A549 (cell line): ENCODE results near the gene MT1H. TPM values are rescaled to one million over a fixed set of nuclear protein-coding genes. Genes with fewer than 3 reads are reported as not detected.
A peak's percentile ranks its signal among the peaks of the same experiment; 100 is the strongest.

Experiments
- ATAC-seq, 2 experiments: fragments of 200-7000 bp in 1 of 2; fragments of >200 bp in 1 of 2; cut with Nextera tagmentation in 1 of 2; cut with Tn5 transposase in 1 of 2; 3 replicates each; pipeline versions ENCODE4 v1.8.0 to v1.9.1; 2018 to 2020; ENCODE audit warnings: mild to moderate bottlenecking in 1 of 2, moderate library complexity in 1 of 2
- CTCF ChIA-PET: fragments of 300-600 bp; sonication (Branson Sonifier 250); formaldehyde crosslinking; extraction: SDS; loops from one replicate; lab custom pipeline; 2021; ENCODE audit warnings: antibody characterized with exemption, inconsistent platforms; lab: Yijun Ruan, JAX
- POLR2A ChIA-PET: fragments of 350-600 bp; formaldehyde crosslinking; extraction: SDS; loops from one replicate; lab custom pipeline; 2021; ENCODE audit warnings: antibody characterized with exemption, inconsistent platforms; lab: Yijun Ruan, JAX
- DNase-seq, 2 experiments: peaks; one replicate each; pipeline versions ENCODE4 v3.0.0 to v3.0.0-alpha.2; 2011 to 2016; ENCODE audit warnings: low read depth in 1 of 2, low spot score in 1 of 2
- FAIRE-seq: peaks from 2 replicates; lab custom pipeline; 2011; peaks lifted over from hg19 to GRCh38; lab: Jason Lieb, UNC
- H3K27ac ChIP-seq, 2 experiments: fragments of >200 bp; sonication (Bioruptor Twin); formaldehyde crosslinking; 3 replicates each; pipeline ENCODE4 v1.5.1; 2016 to 2017
- H3K4me1 ChIP-seq: fragments of >200 bp; sonication (Bioruptor Twin); formaldehyde crosslinking; 3 replicates; pipeline ENCODE4 v1.6.1; 2016
- H3K4me2 ChIP-seq: fragments of >200 bp; sonication (Bioruptor Twin); formaldehyde crosslinking; 3 replicates; pipeline ENCODE4 v1.6.1; 2016
- H3K4me3 ChIP-seq: fragments of >200 bp; sonication (Bioruptor Twin); formaldehyde crosslinking; 3 replicates; pipeline ENCODE4 v1.5.1; 2016
- H3K9me3 ChIP-seq: fragments of >200 bp; sonication (Bioruptor Twin); formaldehyde crosslinking; 3 replicates; pipeline ENCODE4 v1.6.1; 2016
- BHLHE40 ChIP-seq: IDR thresholded peaks from 2 replicates; pipeline ENCODE4 v1.6.1; 2012; ENCODE audit warnings: low read depth, low read length, inconsistent platforms
- CHD2 ChIP-seq: fragments of 150-350 bp; IDR thresholded peaks from 2 replicates; pipeline ENCODE4 v1.6.1; 2014; ENCODE audit warnings: low read length; ENCODE audit not compliant: partially characterized antibody
- CHD4 ChIP-seq: fragments of 200-600 bp; sonication (generic); IDR thresholded peaks from 2 replicates; pipeline ENCODE4 v1.6.1; 2016; ENCODE audit warnings: antibody characterized with exemption, mild to moderate bottlenecking, borderline replicate concordance
- CTCF ChIP-seq: fragments of >200 bp; sonication (Bioruptor Twin); formaldehyde crosslinking; IDR thresholded peaks from 3 replicates; pipeline ENCODE4 v1.5.1; 2016
- ELK1 ChIP-seq: fragments of 150-350 bp; IDR thresholded peaks from 2 replicates; pipeline ENCODE4 v1.6.1; 2014; ENCODE audit warnings: low read depth, mild to moderate bottlenecking, low read length
- ESRRA ChIP-seq: fragments of 150-350 bp; IDR thresholded peaks from 2 replicates; pipeline ENCODE4 v1.6.1; 2014; ENCODE audit warnings: mild to moderate bottlenecking, low read length, borderline replicate concordance
- FOSB ChIP-seq: fragments of 250-450 bp; sonication (Bioruptor Pico); IDR thresholded peaks from 2 replicates; pipeline ENCODE4 v1.5.0; 2020; ENCODE audit warnings: mild to moderate bottlenecking, moderate library complexity
- FOXS1 ChIP-seq: fragments of 250-450 bp; sonication (Bioruptor Pico); IDR thresholded peaks from 2 replicates; pipeline ENCODE4 v1.5.0; 2020; ENCODE audit warnings: mild to moderate bottlenecking, moderate library complexity
- GATA3 ChIP-seq: IDR thresholded peaks from 2 replicates; pipeline ENCODE4 v1.6.1; 2012; ENCODE audit warnings: borderline replicate concordance
- HDAC2 ChIP-seq: fragments of 200-600 bp; sonication (generic); IDR thresholded peaks from 2 replicates; pipeline ENCODE4 v1.6.1; 2016
- HOXB13 ChIP-seq: fragments of 250-450 bp; sonication (Bioruptor Pico); IDR thresholded peaks from 2 replicates; pipeline ENCODE4 v1.5.0; 2020; ENCODE audit warnings: low read depth, mild to moderate bottlenecking, moderate library complexity
- KDM1A ChIP-seq: fragments of 200-600 bp; sonication (generic); IDR thresholded peaks from 2 replicates; pipeline ENCODE4 v1.6.1; 2016; ENCODE audit warnings: low read depth, mild to moderate bottlenecking
- KDM5A ChIP-seq: fragments of 200-600 bp; sonication (generic); IDR thresholded peaks from 2 replicates; pipeline ENCODE4 v1.6.1; 2016; ENCODE audit warnings: antibody characterized with exemption, mild to moderate bottlenecking
- MAX ChIP-seq: IDR thresholded peaks from 2 replicates; pipeline ENCODE4 v1.6.1; 2012
- NR3C1 ChIP-seq: fragments of >200 bp; sonication (Bioruptor Twin); formaldehyde crosslinking; IDR thresholded peaks from 3 replicates; pipeline ENCODE4 v1.6.1; 2017
- PBX3 ChIP-seq: IDR thresholded peaks from 2 replicates; pipeline ENCODE4 v1.6.1; 2012
- POLR2A ChIP-seq: IDR thresholded peaks from 2 replicates; pipeline ENCODE4 v1.6.1; 2012; ENCODE audit warnings: mild to moderate bottlenecking, low read length
- POLR2AphosphoS2 ChIP-seq: conservative IDR thresholded peaks from 2 replicates; pipeline ENCODE4 v1.6.1; 2012; ENCODE audit warnings: low read length, improper control_type of control experiment, inconsistent platforms
- RCOR1 ChIP-seq: fragments of 150-350 bp; IDR thresholded peaks from 2 replicates; pipeline ENCODE4 v1.6.1; 2014; ENCODE audit warnings: antibody characterized with exemption, low read length, low read depth
- REST ChIP-seq: fragments of 200-600 bp; sonication (generic); IDR thresholded peaks from 2 replicates; pipeline ENCODE4 v1.6.1; 2016; ENCODE audit warnings: antibody characterized with exemption, mild to moderate bottlenecking, moderate library complexity
- RFX5 ChIP-seq: fragments of 450-650 bp; IDR thresholded peaks from 2 replicates; pipeline ENCODE4 v1.7.1; 2014; ENCODE audit warnings: antibody characterized with exemption, mild to moderate bottlenecking, moderate library complexity
- SMC3 ChIP-seq: fragments of >200 bp; sonication (Bioruptor Twin); formaldehyde crosslinking; IDR thresholded peaks from 3 replicates; pipeline ENCODE4 v1.6.1; 2018; ENCODE audit warnings: inconsistent platforms
- WGBS: methylation state at CpG from one replicate; pipeline ENCODE4 v1.1.6; 2017; ENCODE audit errors: missing lambda C conversion rate; 5-methylcytosine and 5-hydroxymethylcytosine counted together
- polyA plus RNA-seq, 4 experiments: library from polyadenylated mRNA; depleted of rRNA in 3 of 4; stranded (reverse); fragments of >200 nt; fragmentation: RNase III in 1 of 4; extraction: RNeasy Plus Mini Kit Qiagen cat#74134 plus additional on column Dnase treatment in 1 of 4; gene quantifications; 2 replicates in 3 of 4; 3 replicates in 1 of 4; pipeline ENCODE4 v1.2.3, GENCODE V29; 2011 to 2017

Gene MT1H
- polyA plus RNA-seq, 2 of the 4 experiments (the other 2 are of a cell fraction): not detected

GRCh38 chr16:56700631-56701030 is 31.0 kb downstream of the MT1H start (continued):
- TF ChIP-seq GATA3: no peak

- Histone ChIP-seq H3K4me2 (peak overlapping the region; percentile 35; the same call in 1 of the 3 replicates), H3K4me3 (no peak overlapping the region), H3K9me3 (0 out of 3 replicates have a peak, but pooled peaks cover 6% of the 10 kb centered on the region), H3K27ac (peak overlapping the region; percentile 2 to 31; a peak in 1 of 6 replicates), H3K4me1 (peaks cover 2% of the 10 kb centered on the region; the same call in 1 of the 3 replicates)
- FAIRE-seq (no peak), ATAC-seq (no peak; a peak in 2 of 6 replicates), DNase-seq (no peak)
- POLR2A ChIA-PET: interaction anchor here (0.8 to 2.4 kb wide), 6 partner anchors 17 to 101 kb away, joined by 3 to 17 read pairs (median 5); partner anchors contain the start of genes MT1X and MT2A
- TF ChIP-seq ESRRA (no peak), CHD2 (no peak), CTCF (no peak), RCOR1 (no peak), MAX (no peak), RFX5 (no peak), SMC3 (no peak), POLR2A (no peak), FOXS1 (CRISPR knock-in tag) (no peak), REST (no peak), KDM5A (no peak), NR3C1 (no peak)
- CTCF ChIA-PET: interaction anchor here (0.6 to 4.6 kb wide), 71 partner anchors 9 to 943 kb away, joined by 3 to 104 read pairs (median 5); partner anchors contain the start of genes BBS2, MT1A, MT1G and MT1X
- WGBS: 88% methylated on average over 7 of the region's 7 CpGs
These were observed 31.9 kb downstream of the MT1H start for GRCh38 chr16:56701534-56701933.

GRCh38 chr16:56702836-56703235 is 33.2 kb downstream of the MT1H start:
- Histone ChIP-seq H3K9me3 (0 out of 3 replicates have a peak, but pooled peaks cover under 1% of the 10 kb centered on the region), H3K27ac (no peak overlapping the region), H3K4me1 (peaks cover 2% of the 10 kb centered on the region; the same call in 1 of the 3 replicates), H3K4me3 (no peak overlapping the region), H3K4me2 (no peak overlapping the region)
- no peak for TF ChIP-seq FOSB (CRISPR knock-in tag)
- no peak for TF ChIP-seq HOXB13 (CRISPR knock-in tag)
- TF ChIP-seq HDAC2: no peak
- no peak for TF ChIP-seq POLR2AphosphoS2
- TF ChIP-seq ELK1: no peak
- TF ChIP-seq KDM1A: no peak
- no peak for TF ChIP-seq CHD4
- no peak for TF ChIP-seq BHLHE40
- TF ChIP-seq NR3C1: no peak
- TF ChIP-seq PBX3: no peak
- WGBS: 69% methylated on average over 5 of the region's 5 CpGs
- DNase-seq (no peak), ATAC-seq (no peak), FAIRE-seq (no peak)
- POLR2A ChIA-PET: interaction anchor here (1.1 to 2.4 kb wide), 2 partner anchors 20 to 102 kb away, joined by 3 to 17 read pairs; partner anchors contain the start of gene MT1X
- CTCF ChIA-PET: interaction anchor here (0.6 to 4.6 kb wide), 42 partner anchors 7 to 478 kb away, joined by 3 to 104 read pairs (median 7); partner anchors contain the start of genes BBS2, MT1A, MT1X and MT2A
